ENCODE results near the gene MACROD2.

MACROD2 gene

DNA sequence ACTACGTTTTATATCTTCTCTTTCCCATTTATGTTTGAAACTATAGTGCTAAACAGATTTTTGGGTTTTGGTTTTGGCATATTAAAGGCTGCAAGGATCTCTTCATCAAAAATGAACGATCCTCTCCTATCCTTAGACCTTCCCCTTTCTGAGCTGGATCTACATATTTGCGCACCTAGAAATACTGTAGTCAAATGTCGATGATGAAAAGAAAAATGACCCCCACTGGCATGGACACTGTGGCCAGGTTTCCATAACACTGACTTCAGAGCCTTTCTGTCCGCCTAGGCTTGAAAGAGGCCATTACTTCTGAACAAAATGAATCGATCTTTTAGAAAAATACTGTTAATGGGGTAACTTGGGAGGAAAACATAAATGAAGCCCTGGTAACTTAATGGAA lies 336.3 kb downstream of the MACROD2 start:
- no peak for DNase-seq (ENCODE audit: insufficient read length, low spot score)
- no peak for FAIRE-seq

DNA sequence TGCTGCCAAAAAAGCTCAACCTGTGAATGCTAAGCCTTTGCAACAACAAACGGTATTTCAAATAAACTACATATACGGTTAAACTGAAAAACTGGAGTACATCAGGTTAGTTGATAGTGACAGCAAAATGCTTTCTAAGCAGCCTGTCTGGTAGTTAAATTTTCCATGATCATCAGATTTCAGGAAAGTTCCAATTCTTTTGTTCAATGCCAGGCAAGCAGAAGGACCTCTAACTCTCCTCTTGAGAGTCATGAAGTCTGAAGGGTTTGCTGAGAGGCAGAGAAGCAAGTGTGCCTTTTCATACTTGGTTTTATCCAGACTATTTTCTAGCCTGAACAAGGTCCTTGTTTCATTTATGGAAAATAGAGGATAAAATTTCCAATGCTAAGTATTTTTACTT lies 337.6 kb downstream of the MACROD2 start:
- DNase-seq (ENCODE audit: insufficient read length, low spot score) (no peak), FAIRE-seq (no peak)

- DNase-seq (ENCODE audit: insufficient read length, low spot score), result no peak
- no peak for FAIRE-seq
These were observed 338.4 kb downstream of the MACROD2 start for GRCh38 chr20:14333721-14334120.

DNA sequence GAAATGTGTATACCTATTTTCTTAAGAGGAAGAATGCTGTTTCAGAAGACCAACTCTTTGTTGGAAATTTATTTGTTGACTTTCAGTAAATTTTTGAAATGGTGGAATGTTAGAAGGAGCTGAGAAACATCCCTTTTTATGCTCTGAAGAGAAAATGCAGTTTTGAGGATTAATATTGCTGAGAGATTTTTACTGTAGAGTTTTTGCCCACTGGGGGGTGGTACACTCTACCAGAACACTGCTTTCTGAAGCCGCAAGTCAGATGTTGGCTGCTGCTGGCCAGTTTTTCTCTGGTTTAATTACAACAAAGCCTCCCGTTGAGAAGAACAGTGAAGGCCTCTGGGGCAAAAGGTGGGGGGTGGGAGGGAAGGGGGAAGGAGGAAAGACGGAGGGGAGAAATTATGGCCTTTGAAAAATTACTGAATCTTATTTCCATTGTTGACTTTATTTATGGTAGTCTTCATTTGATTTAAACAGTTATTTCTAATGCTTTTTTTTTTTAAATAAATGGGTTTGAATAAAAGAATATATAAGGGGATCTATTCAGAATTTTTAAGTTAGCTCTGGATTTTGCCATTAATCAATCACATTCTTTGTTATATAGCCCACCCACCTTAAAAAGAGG lies 339.1 kb downstream of the MACROD2 start:
- DNase-seq (ENCODE audit: insufficient read length, low spot score), result no peak

GRCh38 chr20:14335052-14335451 lies 339.7 kb downstream of the MACROD2 start:
- DNase-seq (ENCODE audit: insufficient read length, low spot score) (no peak), FAIRE-seq (no peak)

More for the DNA sequence above, 339.1 kb downstream of the MACROD2 start:
- FAIRE-seq, result no peak

- DNase-seq (ENCODE audit: insufficient read length, low spot score), result no peak
- FAIRE-seq, result no peak
These were observed 341.4 kb downstream of the MACROD2 start for GRCh38 chr20:14336686-14337085.

DNA sequence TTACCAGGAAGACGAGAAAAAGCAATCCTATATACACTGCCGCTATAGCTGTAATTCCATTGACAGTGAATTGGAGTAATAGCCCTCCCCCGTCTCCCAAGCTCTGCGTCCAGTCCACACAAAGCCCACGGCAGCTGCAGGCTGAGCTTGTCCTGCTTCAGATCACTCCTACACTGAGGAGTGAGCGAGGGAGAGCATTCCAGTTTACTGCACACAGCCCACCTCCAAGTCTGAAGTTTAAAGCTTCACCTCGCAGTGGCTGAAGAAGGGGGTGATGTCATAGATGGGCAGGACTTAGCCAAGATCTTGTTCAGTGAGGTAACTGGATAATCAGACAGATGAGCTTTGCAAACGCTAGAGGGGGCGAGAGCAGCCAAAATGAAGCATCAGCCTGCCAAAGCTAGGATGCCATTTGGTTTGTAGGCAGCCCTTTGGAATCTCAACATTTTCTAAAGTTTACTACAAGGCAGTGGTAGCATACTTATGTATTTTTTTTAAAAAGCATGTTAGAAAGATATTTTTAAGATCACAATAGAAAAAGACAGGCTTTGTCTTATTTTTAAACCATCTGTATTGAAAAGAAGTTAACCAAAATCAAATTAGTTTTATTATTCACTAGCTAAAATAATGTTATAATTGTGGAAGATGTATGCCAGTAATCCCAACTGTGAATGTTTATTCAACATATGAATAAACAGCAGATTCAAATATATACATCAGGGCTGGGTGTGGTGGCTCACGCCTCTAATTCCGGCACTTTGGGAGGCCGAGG lies 342.3 kb downstream of the MACROD2 start, which contains the start of gene FLRT3:
FLRT3 (minus strand) TSS at position 213 of the 772 bp plus-strand sequence. CDS start 10,106 bp downstream, outside the sequence.
- FAIRE-seq (peak; percentile 82), DNase-seq (ENCODE audit: insufficient read length, low spot score) (peak; percentile 10)

DNA sequence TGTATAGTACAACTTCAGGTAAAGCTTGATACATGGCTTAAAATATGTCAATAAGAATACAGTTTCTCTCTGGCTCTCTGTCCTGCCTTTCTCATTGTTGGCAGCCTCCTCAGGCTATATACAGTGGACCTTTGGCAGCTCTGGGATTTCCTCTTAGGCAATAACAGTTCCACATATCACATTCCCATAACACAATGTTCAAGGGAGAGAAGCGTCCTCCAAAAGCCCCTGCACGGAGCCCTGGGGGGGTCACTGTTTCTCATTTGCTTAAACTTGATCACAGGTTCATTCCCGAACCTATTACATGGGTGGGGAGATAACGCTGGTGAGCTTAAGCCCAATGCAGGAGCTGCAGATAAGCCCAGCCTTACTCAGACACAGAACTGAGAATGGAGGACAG lies 346.5 kb downstream of the MACROD2 start:
- DNase-seq (ENCODE audit: insufficient read length, low spot score), result no peak
- FAIRE-seq, result no peak

- no peak for FAIRE-seq
These were observed 347.6 kb downstream of the MACROD2 start for GRCh38 chr20:14342918-14343317.

DNA sequence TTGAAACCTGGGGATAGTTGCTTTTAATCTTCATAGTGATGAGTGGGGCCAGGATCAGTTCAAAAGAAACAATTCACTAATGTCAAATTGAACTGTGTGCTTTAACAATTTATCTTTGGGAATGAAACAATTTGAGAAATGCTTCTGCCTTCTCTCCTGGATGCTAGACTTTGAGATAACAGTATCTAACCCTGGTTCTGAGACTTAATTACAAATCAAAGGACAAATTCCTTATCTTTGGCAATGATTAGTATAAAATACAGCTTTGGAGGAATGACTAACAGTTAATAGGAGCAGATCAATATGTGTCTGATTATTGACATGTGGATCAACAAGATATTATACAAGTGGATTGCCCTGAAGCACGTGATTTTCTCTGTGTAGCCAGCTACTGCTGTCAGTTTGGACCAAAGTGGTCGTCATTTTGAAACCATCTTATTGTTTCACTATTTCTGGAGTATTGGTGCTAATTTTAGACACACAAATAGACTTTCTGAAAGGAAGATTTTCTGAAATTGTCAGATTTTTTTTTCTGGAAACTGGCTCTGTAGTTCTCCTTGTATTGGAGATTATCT lies 348.3 kb downstream of the MACROD2 start:
- DNase-seq (ENCODE audit: insufficient read length, low spot score) (no peak), FAIRE-seq (peak; percentile 35)

More at GRCh38 chr20:14342918-14343317, 347.6 kb downstream of the MACROD2 start:
- no peak for DNase-seq (ENCODE audit: insufficient read length, low spot score)

- no peak for FAIRE-seq
These were observed 349.4 kb downstream of the MACROD2 start for GRCh38 chr20:14344746-14345145.

GRCh38 chr20:14355791-14356190 lies 360.5 kb downstream of the MACROD2 start:
- FAIRE-seq, result no peak
- DNase-seq (ENCODE audit: insufficient read length, low spot score), result no peak

More at GRCh38 chr20:14344746-14345145, 349.4 kb downstream of the MACROD2 start:
- DNase-seq (ENCODE audit: insufficient read length, low spot score), result no peak

- FAIRE-seq (no peak), DNase-seq (ENCODE audit: insufficient read length, low spot score) (no peak)
These were observed 365.1 kb downstream of the MACROD2 start for GRCh38 chr20:14360416-14360815.

DNA sequence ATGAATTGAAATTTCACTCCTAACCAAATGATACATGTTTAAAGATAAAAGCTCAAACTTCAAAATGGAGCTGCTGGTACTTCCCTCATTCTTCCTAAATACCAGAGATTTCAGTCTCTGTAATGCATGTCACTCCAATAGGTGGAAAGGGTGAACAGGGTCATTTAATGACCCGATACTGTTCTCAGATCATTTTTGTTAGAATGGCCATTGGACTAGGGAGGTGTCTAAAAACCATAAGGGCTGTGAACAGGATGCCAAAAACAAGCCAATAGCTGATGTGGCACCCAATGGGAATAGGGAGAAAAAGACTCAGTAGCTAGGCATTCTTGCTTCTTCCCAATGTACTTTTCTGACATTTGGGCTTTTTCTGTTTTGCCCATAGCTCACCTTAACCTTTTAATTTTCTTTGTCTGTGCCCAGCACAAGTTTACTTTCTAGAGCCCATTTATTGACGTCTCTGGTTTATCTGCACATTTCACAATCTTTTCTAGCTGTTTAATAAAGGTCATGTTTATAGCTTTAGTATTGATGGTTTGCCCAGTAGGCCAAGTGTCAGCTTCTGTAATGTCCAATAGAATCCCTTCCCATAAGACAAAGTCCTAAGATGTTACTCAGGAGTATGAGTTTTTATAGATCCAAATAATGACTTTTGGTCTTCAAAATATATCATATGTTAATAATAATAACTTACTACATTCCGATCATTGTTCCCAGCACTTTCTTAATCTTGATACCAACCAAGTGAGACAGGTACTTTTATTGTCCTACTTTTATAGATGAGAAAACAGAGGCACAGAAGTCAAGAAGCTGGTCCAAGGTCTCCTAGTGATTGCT lies 366.4 kb downstream of the MACROD2 start:
- FAIRE-seq (no peak), DNase-seq (ENCODE audit: insufficient read length, low spot score) (no peak)

- no peak for DNase-seq (ENCODE audit: insufficient read length, low spot score)
- FAIRE-seq, result no peak
These were observed 378.9 kb downstream of the MACROD2 start for GRCh38 chr20:14374196-14374595.

- DNase-seq (ENCODE audit: insufficient read length, low spot score), result no peak
- FAIRE-seq, result no peak
These were observed 380.2 kb downstream of the MACROD2 start for GRCh38 chr20:14375416-14375985.

DNA sequence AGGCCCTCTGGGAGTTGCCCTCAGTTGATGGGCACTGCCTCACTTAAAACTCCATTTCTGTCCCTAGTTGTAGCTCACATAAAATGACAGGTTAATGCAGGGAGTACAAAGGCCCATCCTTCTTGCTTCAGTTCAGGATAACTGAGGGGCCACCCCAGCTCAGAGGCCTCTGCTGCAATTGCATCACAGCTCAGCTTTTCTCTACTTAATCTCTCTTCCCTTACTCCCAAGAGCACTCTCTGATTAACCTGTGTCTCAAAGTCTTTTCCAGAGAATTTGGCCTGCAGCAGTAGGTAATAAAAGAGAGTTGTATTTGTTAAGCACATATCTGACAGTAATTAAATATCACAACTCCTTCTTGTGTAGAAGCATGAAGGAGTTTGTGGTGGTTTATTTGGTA lies 383.0 kb downstream of the MACROD2 start:
- no peak for FAIRE-seq

DNA sequence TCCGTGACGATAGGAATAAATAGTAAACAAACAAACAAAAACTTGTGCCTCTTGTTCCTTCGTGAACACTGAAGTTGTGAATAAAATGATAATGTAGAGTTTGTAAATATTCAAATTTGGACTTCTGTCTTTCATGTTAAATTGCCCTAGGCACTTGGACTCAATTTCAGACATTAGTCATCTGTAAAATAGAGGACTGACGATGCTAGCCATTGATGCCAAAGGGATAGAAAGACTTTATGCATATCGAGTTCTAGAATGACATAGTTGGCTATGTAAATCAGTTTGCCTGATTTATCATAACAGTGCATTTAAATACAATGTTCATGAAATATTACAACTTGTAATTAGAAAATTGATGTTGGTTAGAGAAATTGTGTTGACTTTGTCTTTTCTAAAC lies 388.0 kb downstream of the MACROD2 start:
- DNase-seq (ENCODE audit: insufficient read length, low spot score) (no peak), FAIRE-seq (no peak)

More for the DNA sequence above, 383.0 kb downstream of the MACROD2 start:
- no peak for DNase-seq (ENCODE audit: insufficient read length, low spot score)

- FAIRE-seq (no peak), DNase-seq (ENCODE audit: insufficient read length, low spot score) (no peak)
These were observed 389.3 kb downstream of the MACROD2 start for GRCh38 chr20:14384416-14385175.

Measured in GM19239 (cell line).